Left kidney (tissue), 2 donors: ENCODE data around the gene RUFY2. TPM values are rescaled to one million over a fixed set of nuclear protein-coding genes. Genes with fewer than 3 reads are reported as not detected.
"Not testable (repeated sequence)": the region's sequence is repeated elsewhere in the genome, so short reads cannot be mapped to it uniquely, and the experiment has no call there.

Experiments used
- DNase-seq: peaks from one replicate; pipeline ENCODE4 v3.0.0-alpha.2; 2013
- polyA plus RNA-seq: library from polyadenylated mRNA; unstranded; fragments of 120-200 nt; gene quantifications from one replicate; pipeline ENCODE4 v1.2.1, GENCODE V29; 2013; ENCODE audit not compliant: insufficient read length

Gene RUFY2
- polyA plus RNA-seq, 1 donor, result 43.0 TPM

DNA sequence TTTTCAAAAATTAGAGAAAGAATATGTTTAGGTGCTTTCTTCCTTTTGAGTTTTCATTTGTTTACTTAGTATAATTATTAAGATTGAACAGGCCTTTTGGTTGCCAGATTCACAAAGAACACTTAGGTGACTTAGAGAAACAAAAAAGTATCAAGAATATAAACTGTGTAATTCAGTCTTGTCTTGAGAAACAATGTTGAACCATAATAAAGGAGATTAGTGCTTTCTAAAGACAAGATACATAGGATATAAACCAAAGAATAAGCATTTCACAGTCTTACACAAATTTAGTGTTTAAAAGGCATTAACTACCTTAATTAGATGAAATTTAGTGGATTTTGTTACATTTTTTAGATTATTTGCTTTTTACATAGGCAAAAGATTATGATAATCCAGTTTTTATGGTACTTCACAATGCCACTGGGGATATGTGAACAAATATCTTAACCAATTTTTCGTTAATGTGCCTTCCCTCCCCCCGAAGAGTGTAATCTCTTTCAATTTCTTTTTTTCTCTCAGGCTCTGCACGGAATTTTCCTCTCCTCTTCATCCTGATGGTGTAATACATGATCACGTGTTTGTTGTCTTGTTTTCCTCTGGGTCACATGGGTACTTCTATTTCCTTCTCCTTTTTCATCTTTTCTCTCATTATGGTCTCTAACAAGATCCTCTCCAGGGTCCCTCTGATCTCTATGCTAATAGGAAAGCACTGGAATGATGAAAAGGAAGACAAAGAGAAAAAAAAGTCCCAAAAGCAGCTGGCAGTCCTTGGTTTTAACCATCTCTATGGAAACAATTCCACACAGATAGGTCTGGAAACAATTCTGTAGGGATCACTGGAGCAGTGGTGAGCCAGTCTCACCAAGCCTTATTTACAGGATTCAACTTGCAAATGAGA lies 78.9 kb downstream of the RUFY2 start:
- no peak for DNase-seq

DNA sequence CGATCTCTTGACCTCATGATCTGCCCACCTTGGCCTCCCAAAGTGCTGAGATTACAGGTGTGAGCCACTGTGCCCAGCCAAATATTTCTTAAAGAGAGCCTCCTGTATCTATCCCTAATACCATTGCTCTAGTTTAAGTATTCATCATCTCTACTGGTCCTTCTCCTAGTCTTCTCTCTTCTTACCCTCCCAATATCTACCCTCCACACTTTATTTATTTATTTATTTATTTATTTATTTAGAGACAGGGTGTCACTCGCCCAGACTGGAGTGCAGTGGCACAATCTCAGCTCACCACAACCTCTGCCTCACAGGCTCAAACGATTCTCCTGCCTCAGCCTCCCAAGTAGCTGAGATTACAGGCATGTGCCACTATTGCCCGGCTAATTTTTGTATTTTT lies 82.7 kb downstream of the RUFY2 start:
- DNase-seq, result not testable (repeated sequence)

DNA sequence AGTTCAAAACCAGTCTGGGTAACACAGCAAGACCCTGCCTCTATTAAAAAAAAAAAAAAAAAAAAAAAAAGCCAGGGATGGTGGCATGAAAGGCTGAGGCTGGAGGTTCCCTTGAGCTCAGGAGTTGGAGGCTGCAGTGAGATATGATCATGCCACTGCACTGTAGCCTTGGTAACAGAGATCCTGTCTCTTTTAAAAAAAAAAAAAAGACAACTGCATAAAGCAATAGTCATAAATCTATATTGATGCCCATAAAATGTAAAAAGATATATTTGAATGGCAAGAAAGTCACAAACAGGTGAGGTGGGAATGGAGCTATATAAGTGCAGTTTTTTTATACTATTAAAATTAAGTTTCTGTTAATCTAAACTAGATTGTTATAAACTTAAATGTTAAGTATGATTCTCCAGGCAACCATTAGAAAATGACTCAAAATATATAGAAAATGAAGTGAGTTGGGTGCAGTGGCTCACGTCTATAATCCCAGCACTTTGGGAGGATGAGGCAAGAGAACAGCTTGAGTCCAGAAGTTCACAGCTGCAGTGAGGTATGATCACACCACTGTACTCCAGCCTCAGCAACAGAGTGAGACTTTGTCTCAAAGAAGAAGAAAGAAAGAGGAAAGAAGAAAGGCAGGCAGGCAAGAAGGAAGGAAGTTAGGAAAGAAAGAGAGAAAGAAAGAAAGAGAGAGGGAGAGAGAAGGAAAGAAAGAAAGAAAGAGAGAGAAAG lies 88.6 kb downstream of the RUFY2 start:
- DNase-seq, result no peak

DNA sequence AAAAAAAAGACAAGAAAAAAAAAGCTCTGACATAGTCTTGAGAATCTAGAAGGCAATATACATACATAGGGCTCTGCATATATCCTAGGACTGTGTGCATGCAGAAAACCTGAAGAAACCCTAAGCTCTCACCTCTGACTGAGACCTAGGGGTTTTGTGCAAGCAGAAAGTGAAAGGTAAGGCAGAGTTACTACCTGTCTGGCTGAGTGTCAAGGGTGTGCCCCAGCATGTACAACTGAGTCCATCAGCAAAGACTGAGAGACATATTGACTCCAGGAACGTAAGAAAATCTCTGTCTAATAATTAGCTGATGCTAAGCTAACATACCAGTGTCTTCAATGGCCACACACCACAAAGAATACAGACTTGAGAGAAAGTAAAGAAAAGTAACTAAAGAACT lies 91.5 kb downstream of the RUFY2 start:
- DNase-seq, result no peak

DNA sequence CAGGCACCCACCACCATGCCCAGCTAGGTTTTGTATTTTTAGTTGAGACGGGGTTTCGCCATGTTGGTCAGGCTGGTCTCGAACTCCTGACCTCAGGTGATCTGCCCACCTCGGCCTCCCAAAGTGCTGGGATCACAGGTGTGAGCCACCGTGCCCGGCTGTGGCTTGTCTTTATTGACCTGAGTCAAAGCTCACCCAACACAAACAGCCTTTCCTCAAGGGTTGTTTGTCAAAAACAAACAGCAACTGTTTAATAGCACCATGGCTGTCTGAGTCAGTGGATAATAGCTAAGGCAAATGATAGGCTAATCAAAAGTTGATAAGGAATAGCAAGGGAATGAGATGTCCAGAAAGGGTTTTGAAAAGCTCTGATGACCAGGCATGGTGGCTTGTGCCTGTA lies 92.1 kb downstream of the RUFY2 start:
- DNase-seq, result not testable (repeated sequence)

DNA sequence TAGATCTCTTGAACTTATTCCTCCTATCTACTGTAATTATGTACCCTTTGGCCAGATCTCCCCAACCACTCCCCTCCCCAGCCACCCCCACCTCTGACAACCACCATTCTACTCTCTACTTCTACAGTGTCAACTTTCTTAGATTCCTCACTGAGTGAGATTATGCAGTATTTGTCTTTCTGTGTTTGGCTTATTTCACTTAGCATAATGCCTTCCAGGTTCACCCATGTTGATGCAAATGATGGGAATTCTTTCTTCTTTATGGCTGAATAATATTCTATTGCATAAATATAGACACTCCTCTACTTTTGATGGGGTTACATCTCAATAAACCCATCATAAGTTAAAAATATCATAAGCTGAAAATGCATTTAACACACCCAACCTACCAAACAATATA lies 96.5 kb downstream of the RUFY2 start:
- DNase-seq, result no peak

- DNase-seq, result no peak
Observed at GRCh38 chr10:68305854-68306253, 101.2 kb downstream of the RUFY2 start.

DNA sequence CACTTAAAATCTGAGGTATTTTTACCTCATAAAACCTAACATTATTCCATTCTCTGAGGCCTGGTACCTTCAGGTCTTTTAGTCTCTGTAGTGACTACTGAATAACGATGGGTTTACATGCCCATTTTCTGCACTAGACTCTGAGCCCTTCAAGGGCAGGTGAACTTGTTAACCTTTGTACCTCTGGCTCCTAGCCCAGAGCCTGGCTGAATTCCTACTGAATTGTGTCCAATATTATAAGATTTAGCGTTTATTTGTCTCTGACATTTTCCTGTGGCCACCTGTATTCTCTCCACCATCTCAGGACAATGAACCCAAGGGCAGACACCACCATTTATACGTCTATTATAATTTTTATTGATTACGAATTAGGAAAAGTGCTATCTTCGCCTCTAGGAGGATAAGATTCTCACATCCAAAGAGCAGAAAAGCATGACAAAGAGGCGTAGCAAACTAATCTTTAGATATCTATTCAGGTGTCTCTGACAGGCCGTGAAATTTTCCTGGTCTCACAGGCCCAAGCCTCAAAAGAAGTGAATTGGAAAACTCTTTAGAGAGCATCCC lies 103.1 kb downstream of the RUFY2 start:
- no peak for DNase-seq

DNA sequence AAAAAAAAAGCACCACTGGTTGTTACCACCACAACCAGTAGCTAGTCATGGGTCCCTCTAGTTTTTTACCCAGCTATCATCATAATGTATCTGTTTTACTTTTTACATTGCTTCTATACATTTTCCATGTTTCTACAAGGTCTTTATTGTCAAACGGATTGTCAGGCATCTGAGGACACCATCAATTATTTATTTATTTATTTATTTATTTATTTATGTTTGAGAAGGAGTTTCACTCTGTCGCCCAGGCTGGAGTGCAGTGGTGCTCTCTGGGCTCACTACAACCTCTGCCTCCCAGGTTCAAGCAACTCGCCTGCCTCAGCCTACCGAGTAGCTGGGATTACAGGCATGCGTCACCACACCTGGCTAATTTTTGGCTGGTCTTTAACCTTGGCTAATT lies 104.2 kb downstream of the RUFY2 start:
- no peak for DNase-seq

- no peak for DNase-seq
Observed at GRCh38 chr10:68302503-68302823, 104.6 kb downstream of the RUFY2 start.

DNA sequence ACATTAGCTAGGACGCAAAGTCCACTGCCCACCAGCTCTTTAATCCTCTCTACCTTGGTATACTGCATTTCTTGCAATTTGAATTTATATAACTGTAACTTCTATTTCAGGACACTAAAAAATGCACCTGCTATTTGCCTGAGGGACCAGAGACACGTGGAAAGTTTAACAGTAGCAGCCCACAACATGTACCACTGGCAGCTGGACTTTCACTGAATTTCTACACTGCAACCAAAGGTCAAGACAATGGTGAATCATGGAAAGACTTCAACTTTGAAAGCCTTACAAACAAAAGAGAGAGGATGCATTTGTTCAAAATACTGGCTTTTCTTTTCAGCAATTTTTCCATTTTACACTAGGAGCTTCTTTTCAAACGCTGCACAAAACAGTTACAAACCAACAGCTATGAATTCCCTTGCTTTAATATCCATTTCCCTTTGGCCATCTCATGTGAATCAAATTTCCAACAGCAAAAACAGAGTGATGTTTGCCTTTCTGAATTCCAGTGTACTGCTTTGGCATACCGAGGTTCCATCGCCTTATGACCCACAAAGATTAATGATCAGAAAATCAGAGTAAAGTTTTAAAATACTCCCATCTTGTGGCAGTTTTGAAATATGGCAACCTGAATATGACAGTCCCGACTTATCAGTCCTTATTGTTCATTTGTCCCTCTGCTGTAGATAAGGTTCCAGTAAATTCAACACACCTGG lies 105.1 kb downstream of the RUFY2 start:
- peak; percentile 55 for DNase-seq

- no peak for DNase-seq
Observed at GRCh38 chr10:68301301-68301700, 105.8 kb downstream of the RUFY2 start.

DNA sequence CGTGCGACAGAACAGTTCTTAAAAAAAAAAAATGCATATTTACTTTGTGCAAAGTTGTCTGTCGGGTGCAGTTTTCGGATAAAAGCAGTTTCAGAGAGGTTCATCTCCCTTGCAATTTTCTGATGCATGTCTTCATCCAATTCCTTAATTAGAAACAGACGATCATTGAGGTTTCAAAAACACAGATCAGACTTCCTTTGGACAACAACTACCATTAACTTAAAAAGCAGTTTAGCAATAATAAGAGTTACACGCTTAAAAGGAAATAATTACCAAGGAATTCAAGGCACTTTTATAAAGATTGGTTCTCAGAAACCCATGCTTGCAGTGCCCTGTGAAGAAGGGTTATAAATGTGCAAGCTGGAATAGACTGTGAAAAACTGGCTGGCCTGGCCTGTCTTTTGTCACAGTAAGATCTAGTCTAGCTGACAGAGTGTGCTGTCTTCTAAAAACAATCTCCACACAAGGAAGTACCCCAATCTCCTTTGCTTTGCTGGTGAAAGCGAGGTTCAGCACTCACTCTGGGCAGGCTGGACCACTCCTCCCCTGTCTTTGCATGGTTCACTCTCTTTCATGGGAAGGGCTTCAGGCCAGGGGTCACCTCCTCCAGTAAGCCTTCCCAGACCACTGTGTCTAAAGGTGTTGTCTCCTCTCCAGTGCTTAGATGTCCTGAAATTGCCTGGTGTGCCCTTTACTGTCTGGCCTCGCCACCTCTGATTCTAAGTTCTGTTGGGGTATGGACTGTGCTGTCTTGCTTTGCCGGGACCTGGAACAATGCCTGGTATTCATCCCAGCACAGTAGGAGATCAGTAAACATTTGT lies 110.0 kb downstream of the RUFY2 start:
- no peak for DNase-seq

Other genes with a start within 250 kb of the RUFY2 start
- 1.7 TPM for gene ATOH7, start 175.2 kb downstream of the RUFY2 start, polyA plus RNA-seq
- 431 TPM for gene HNRNPH3, start 75.2 kb downstream of the RUFY2 start, polyA plus RNA-seq
- 93.8 TPM for gene PBLD, start 74.3 kb downstream of the RUFY2 start, polyA plus RNA-seq
- 21.8 TPM for gene DNA2, start 64.7 kb upstream of the RUFY2 start, polyA plus RNA-seq
- gene SLC25A16, start 120.2 kb upstream of the RUFY2 start, polyA plus RNA-seq, result 32.1 TPM
- 12.7 TPM for gene TET1, start 153.1 kb upstream of the RUFY2 start, polyA plus RNA-seq